ENCODE data around the gene BTBD9.

BTBD9 gene

DNA sequence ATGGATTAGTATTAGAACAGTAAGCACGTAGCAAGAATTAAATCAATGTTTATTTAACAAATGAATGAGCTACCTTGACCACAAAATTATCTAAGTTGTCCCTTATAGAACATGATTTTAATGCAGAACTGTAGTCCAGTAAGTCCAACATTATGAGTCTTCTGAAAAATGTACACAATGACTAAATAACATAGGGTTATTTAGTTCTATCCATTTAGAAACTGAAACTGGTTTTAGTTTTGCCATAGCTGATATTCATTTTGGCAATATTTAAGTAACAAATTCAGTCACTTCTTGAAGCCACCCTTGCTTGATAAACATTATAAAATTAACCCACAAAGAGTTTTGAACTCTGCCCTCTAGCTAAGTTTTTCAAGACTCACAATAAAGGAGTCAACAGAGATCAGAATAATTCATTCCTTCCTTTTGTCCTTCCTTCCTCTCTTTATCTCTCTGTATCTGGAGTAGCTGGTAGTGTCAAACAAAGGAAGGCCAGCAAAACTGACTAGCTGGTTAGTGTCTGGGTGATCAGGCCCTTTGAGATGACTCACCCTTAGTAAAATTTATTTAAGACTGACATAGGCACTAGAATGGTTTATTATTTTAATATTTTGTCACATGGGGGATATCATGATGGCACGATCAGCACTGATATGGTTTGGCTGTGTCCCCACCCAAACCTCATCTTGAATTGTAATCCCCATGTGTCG lies 115.1 kb downstream of the BTBD9 start:
- intact Hi-C loops (cut with DNase I), result no loop called here
- DNase-seq, result no peak

- DNase-seq, result peak in 4 of 42 donors; percentile 21 to 50 (median 42)
- intact Hi-C loops (cut with DNase I), result no loop called here
Measured at GRCh38 chr6:38522322-38522721, 117.4 kb downstream of the BTBD9 start.

- no peak for DNase-seq
- intact Hi-C loops (cut with DNase I), result no loop called here
Measured at GRCh38 chr6:38518511-38519304, 121.0 kb downstream of the BTBD9 start.

- DNase-seq, result no peak
- intact Hi-C loops (cut with DNase I), result no loop called here
Measured at GRCh38 chr6:38517005-38517404, 122.7 kb downstream of the BTBD9 start.

DNA sequence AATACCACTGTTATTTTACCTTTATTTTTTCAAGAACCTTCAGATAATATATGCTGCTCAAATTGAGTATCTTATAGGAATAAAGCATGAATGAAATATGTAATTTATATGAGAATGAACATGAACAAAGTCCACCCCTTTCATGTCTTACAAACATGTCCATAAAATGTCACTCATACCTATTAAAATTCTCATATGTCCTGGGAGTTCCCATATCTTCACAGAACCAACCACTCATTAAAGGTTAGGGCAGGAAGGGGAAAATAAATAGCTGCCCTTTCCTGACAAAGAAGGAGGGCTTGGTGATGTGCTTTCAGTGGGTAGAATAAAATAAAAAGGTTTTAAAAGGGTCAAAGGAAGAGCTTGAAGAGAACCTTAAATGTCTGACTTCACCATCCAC lies 125.3 kb downstream of the BTBD9 start:
- intact Hi-C loops (cut with DNase I), result no loop called here
- DNase-seq, result no peak

GRCh38 chr6:38512211-38512610 lies 127.5 kb downstream of the BTBD9 start:
- no peak for DNase-seq
- intact Hi-C loops (cut with DNase I), result no loop called here

DNA sequence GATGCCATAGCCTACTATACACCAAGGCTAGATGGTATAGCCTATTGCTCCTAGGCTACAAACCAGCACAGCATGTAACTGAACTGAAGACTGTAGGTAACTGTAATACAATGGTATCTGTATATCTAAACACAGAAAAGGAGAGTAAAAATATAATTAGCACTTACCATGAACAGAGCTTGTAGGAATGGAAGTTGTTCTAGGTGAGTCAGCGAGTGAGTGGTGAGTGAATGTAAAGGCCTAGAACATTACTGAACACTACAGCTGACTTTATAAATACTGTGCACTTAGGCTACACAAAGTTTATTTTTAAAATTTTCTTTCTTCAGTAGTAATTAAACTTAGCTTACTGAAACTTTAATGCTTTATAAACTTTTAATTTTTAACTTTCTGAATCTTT lies 129.5 kb downstream of the BTBD9 start:
- intact Hi-C loops (cut with DNase I), result no loop called here

DNA sequence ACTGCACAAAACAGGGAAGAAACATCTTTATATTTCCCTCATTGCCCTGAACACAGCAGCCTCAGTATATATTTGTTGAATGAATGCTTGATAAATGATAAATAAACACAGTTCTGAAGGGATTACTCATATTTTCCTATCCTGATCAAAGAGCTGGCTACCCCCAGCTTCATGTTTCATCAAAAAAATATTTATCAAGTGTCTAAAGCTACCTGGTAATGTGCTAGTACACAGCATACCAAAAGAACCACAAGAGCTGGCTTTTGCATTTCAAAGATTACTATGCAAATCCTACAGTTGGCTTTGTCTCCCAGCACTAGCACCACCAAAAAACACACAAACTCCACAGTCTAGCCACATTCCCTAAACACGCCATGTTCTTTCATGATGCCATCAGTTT lies 130.0 kb downstream of the BTBD9 start:
- intact Hi-C loops (cut with DNase I), result no loop called here
- no peak for DNase-seq

More for the DNA sequence above, 129.5 kb downstream of the BTBD9 start:
- DNase-seq, result no peak

GRCh38 chr6:38508894-38509293 lies 130.8 kb downstream of the BTBD9 start:
- DNase-seq, result no peak
- intact Hi-C loops (cut with DNase I), result no loop called here

GRCh38 chr6:38508286-38508685 lies 131.4 kb downstream of the BTBD9 start:
- no peak for DNase-seq
- intact Hi-C loops (cut with DNase I), result no loop called here

DNA sequence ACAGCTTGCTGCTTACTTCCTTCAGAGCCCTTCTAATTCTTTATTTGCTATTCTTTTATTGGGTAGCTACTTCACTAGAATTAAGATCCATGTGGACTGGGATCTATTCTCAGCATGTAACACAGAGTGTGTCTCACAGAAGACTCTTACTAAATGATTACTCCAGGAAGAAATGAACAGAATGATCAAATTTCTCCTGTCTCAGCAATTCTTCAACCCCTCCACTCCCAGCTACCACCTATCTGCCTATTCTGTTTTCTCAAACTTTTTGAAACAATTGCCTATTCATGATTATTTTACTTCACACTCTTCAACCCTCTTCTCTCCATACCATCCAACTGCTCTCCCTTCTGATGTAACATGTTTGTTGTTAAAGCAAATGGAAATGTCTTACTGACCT lies 132.6 kb downstream of the BTBD9 start:
- intact Hi-C loops (cut with DNase I), result no loop called here
- DNase-seq, result no peak

- intact Hi-C loops (cut with DNase I), result no loop called here
- no peak for DNase-seq
Measured at GRCh38 chr6:38505826-38506225, 133.9 kb downstream of the BTBD9 start.

GRCh38 chr6:38504996-38505395 lies 134.7 kb downstream of the BTBD9 start:
- no peak for DNase-seq
- intact Hi-C loops (cut with DNase I), result no loop called here

DNA sequence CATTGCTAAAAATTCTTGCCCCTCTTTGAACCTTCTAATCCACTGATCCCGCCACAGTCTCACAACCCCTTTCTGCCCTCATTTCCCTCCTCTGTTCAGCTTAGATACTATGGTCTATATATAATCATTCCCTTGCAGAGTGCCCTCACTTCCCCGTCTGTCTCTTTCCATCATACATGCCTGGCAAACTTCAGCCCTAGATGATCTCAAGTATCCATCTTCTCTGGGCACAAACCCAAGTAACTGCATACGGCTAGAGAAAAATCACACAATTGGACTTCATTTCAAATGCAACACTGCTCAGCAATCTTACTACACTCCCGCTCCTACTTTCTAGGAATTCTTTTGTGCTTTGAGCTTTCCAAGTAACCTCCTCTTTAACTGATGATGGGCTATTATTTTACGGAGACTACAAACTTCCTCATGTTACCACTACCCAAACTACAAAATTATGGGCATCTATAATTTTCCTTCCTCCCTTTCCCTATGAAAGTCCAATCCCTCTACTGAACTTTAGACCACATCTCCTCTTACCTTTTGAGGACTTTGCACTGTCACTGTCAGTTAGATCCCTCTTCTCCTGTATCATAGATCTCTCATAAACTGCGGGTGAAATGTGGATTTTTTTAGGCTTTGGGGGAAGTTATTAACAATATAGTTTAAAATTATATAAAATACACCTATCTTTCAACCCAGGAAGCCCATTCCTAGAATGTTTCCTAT lies 135.6 kb downstream of the BTBD9 start:
- DNase-seq, result no peak
- intact Hi-C loops (cut with DNase I), result no loop called here

GRCh38 chr6:38503032-38503773 lies 136.5 kb downstream of the BTBD9 start:
- no peak for DNase-seq
- intact Hi-C loops (cut with DNase I), result no loop called here

- intact Hi-C loops (cut with DNase I), result no loop called here
Measured at GRCh38 chr6:38502423-38502822, 137.3 kb downstream of the BTBD9 start.

DNA sequence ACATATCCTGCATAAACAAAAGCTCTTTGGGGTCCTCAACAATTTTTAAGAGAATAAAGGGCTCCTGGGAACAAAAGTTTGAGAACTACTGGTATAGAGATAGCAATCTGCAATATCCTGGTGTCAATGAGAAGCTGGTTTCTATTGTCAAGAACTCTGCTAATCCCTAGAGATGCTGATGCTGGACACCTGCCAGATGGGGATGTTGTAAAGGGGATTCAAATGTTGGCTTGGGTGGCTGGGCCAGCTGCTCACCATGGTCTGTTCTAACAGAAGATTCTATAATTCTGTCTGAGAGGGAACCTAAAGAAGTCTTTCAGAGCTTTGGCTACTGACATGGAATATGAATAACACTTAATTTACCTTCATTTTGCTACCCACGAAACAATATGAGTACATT lies 137.8 kb downstream of the BTBD9 start:
- intact Hi-C loops (cut with DNase I), result no loop called here

More at GRCh38 chr6:38502423-38502822, 137.3 kb downstream of the BTBD9 start:
- DNase-seq, result no peak

DNA sequence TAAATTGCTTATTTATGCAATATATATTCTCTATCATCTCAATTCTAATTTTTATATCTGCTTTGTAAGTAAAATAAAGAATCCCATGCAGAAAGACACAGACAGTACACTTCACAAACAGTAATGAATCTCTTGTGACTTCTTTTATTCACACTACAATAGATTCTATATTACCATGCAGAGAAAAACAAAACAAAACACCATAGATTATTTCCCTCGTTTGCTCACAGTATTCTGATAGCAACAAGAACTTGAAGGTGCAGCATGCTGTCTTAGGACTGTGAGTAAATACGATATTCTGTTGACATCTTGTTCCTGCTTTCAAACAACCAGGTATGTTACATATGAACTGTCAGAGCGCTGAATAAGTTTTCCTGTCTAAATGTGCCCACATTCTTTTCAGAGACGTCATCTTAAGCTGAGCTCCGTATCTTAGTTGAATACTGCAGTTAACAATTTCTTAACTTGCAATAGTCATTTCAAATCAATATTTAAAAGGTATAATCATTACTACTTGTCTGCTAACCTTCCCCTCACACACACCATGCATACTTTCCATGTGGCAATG lies 140.1 kb downstream of the BTBD9 start:
- no peak for DNase-seq
- intact Hi-C loops (cut with DNase I), result loop anchor here (10.0 kb wide), 2 partner anchors 715 to 795 kb away; no protein-coding TSS in a partner anchor

More for the DNA sequence above, 137.8 kb downstream of the BTBD9 start:
- DNase-seq, result no peak
